Stimulated activated CD8-positive, alpha-beta memory T cell treated with anti-CD3 and anti-CD28 coated beads, Interleukin-7, amount 100 ng/mL, for 48 hours (primary cell): ENCODE results near the gene HCCS.
"Not testable (repeated sequence)": the region's sequence is repeated elsewhere in the genome, so short reads cannot be mapped to it uniquely, and the experiment has no call there.

Source experiments
- DNase-seq, 2 donors: peaks; one replicate each; pipeline ENCODE4 v3.0.0-alpha.2; 2020; ENCODE audit warnings: low read depth in 1 of 2; ENCODE audit errors: extremely low read depth in 1 of 2

HCCS gene

GRCh38 chrX:11119313-11119943 is 8.3 kb downstream of the HCCS start:
- no peak for DNase-seq

DNA sequence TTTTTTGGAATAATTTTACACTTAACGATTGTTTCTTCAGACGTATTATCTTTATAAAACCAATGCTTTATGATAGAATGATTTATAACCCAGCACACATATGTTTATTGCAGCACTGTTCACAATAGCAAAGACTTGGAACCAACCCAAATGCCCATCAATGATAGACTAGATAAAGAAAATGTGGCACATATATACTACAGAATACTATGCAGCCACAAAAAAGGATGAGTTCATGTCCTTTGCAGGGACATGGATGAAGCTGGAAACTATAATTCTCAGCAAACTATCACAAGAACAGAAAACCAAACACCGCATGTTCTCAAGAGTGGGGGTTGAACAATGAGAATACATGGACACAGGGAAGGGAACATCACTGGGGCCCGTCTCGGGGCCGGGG is 12.0 kb downstream of the HCCS start:
- DNase-seq: not testable (repeated sequence)

- no peak for DNase-seq
These were observed 13.0 kb downstream of the HCCS start for GRCh38 chrX:11124112-11124511.

GRCh38 chrX:11125060-11125459 is 13.9 kb downstream of the HCCS start:
- DNase-seq: no peak

- no peak for DNase-seq
These were observed 18.5 kb downstream of the HCCS start for GRCh38 chrX:11129534-11130105.

GRCh38 chrX:11130136-11130535 is 19.0 kb downstream of the HCCS start:
- no peak for DNase-seq

- DNase-seq: no peak
These were observed 20.0 kb downstream of the HCCS start for GRCh38 chrX:11131146-11131545.

DNA sequence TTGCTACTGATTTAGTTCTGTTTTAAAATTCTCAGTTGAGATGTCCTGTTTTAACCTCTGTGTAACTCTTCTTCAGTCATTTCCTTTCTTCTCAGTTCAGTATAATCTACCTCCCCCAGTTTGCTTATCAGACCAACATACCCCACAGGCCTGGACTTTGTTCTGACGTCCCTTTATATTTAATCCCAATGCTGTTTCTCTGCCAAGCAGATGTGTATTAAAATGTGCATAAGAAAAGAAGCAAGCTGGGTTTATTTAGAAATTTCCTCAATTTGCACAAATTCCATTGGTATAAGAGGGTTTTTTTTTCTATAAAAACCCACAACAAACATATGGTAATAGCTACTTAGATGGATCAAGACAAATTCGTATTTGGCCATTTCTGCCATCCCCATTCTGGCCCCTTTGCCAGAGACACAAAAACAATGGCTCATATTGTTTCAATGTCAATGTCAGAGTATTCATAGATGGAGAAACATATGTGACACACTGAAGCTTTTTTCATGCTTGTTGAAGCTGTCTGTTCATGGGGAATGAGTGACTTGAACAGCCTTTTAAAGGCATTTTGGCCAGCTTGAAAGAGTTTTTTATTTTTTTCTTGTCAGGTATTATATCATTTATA is 24.5 kb downstream of the HCCS start:
- no peak for DNase-seq

DNA sequence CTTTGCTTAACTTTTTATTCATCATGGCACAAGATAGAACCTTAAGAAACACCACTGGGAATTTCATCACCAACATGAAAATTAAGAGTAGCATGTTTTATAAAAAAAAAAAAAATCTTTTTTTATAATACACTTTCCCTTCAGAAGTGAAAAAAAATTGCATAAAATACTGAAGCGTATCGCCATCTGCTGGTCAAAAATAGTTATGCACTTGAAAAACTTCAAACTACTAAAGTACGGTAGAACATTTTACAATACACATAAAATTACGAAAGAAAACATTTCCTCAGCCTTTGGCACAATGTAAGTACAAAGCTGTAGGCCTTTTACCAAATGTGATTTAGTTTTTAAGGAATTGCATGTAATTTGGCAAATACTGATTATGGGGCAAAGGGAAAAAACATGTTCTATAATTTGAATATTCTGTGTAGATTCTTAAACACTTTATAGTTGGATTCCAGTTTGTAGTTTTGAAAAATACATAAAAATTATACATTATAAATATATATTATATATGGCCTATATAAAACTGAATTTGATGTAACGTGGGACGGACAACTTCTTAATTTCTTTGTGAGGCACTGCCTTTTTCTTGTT is 26.5 kb downstream of the HCCS start:
- no peak for DNase-seq

- DNase-seq: no peak
These were observed 27.6 kb downstream of the HCCS start for GRCh38 chrX:11138498-11139390.

GRCh38 chrX:11143931-11144678 is 33.0 kb downstream of the HCCS start:
- DNase-seq: peak in 1 of 2 donors; percentile 20

DNA sequence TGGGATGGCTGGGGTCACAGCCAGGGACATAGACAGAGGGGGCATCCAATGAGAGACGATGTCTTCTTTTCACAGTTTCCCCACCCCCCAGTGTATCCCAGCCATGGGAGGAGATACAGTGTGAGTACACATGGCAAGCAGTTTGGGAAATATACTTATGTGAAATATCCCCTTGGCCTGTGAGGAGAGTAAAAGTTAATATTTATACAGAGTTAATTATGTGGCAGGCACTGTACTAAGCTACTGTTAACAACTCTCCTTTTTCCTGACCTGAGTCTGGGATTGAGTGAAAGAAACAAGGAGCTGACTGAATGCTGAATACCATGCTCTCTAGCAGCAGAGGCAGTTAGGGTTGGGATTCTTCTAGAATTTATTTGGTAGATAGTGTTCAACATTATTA is 35.3 kb downstream of the HCCS start:
- no peak for DNase-seq

GRCh38 chrX:11148401-11148800 is 37.3 kb downstream of the HCCS start:
- DNase-seq: no peak

DNA sequence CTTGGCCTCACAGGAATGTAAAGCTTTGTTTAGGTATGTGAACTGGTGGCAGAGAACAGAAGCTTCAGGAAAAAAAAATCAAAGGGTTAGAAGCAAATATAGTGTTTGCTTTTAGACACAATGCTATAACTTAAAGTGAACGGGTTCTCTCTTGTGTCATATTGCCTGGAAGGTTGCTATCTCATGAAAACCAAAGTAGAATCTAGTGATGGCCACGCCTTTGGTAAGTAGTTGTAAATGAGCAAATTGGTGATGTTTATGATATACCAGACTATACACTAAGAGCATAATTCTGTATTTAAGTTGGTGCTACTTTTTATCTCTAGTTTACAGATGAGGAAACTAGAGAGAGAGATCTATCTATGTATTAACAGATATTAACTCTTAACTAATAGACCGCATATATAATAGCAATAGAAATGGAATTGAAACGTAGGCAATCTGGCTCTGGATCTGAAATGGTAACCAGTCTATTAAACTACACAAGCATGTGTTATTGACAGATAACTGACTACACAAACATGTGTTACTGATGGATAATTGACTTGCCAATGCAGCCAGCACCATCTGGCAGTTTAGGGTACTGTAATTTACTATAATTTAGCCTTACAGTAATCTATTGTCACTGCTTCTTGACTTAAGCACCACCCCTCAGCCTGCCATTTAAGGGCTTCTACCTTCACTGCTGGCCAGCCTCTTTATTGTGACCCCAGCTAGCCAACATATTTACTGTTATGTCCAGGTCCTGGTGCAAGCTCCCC is 40.8 kb downstream of the HCCS start:
- no peak for DNase-seq

DNA sequence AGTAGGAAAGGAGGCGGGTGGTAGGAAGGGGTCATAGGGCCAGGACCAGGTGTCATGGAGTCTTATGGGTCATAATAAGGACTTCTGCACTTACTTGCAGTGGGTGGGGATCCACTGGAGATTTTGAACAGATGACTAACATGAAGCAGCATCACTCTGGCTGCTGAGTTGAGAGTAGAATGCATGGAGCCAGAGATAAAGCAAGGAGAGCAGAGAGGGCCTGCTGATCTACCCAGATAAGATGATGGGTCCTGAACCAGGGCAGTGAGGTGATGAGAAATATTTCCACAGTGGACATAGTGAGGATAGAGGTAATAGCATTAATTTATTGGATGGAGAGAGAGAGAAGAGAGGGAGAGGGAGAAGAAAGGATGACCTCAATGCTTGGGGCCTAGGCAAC is 48.0 kb downstream of the HCCS start:
- DNase-seq: no peak

- DNase-seq: no peak
These were observed 53.3 kb downstream of the HCCS start for GRCh38 chrX:11164433-11164832.

DNA sequence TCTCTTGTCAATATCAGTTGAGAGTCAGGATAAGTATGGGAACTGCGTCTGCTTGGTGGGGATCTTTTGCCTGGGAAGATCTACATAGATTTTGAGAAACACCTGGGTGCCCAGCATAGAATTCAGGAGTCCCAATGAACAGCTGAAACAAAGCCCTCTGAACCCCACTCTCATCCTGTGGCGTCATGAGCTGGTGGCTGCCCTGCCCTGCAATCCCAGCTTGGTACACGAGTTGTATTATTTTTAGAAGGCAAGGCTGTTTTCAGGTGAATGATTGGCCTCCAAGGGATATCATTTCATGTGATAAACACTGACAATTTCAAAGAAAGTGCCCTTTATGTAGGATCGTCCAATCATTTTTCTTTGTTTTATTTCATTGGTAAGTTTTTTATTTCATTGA is 60.8 kb downstream of the HCCS start:
- DNase-seq: no peak

- DNase-seq: no peak
These were observed 61.3 kb downstream of the HCCS start for GRCh38 chrX:11172415-11172814.
